H1 (cell line): ENCODE measurements around the gene PPP3R2. TPM values are rescaled to one million over a fixed set of nuclear protein-coding genes. Genes with fewer than 3 reads are reported as not detected.

ENCODE experiments used
- SAP30 ChIP-seq: fragments of 300-600 bp; sonication (generic); IDR thresholded peaks from 2 replicates; pipeline ENCODE4 v1.7.1; 2012; ENCODE audit warnings: low read length, moderate library complexity, mild to moderate bottlenecking, inconsistent platforms; ENCODE audit not compliant: insufficient read depth, insufficient replicate concordance
- polyA plus RNA-seq, 7 experiments: library from polyadenylated mRNA; depleted of rRNA in 3 of 7; stranded (reverse) in 5 of 7; unstranded in 2 of 7; fragments of >200 nt in 5 of 7; fragments of 200-250 nt in 2 of 7; gene quantifications; 1 replicate in 5 of 7; 2 replicates in 1 of 7; 4 replicates in 1 of 7; pipeline versions ENCODE4 v1.2.1 to v1.2.3, GENCODE V29; 2011 to 2013; ENCODE audit warnings: missing spikeins in 2 of 7, mixed read lengths in 2 of 7
- total RNA-seq: library from RNA; stranded (reverse); fragmentation: NEBNext Ultra II Directional; extraction: Animal tissue kit (Norgen Biotek cat#: 25700); gene quantifications from 2 replicates; pipeline ENCODE4 v1.2.1, GENCODE V29; 2021

Gene PPP3R2
- total and polyA plus RNA-seq, 2 of the 8 experiments (the other 6 are each of a cell fraction or from before 2014, with no cell fraction given) = not detected

DNA sequence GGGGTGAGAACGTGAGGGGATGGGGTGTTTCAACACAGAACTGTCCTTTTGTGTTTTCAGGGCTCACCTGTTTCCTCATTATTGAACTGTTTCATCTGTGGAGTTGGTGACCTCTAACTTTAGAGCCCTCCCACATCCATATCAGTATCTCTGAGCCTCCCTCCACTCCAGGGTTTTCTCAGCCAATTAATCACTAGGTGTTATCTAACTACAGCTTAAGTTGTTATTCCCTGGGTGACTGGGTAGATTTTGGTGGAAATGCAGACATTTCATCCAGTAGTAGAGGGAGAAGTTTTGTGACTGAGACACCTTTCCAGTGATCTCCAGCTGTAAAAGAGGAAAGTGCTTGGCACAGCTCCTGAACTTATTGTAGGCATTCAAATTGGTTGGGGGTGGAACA, 23.7 kb downstream of the PPP3R2 start (continued):
- no peak for TF ChIP-seq SAP30
